GM12874 (cell line): ENCODE measurements around the gene COA3.

Experiments used
- TF ChIP-seq, protein P1 (sequence below): IDR thresholded peaks from 2 replicates; pipeline ENCODE4 v1.5.1; 2011; ENCODE audit warnings: low read depth, mild to moderate bottlenecking, control low read depth, low read length, moderate library complexity; ENCODE audit not compliant: insufficient read depth

COA3 gene

GRCh38 chr17:42814633-42815399, 16.3 kb upstream of the COA3 start:
- TF ChIP-seq, protein P1, sequence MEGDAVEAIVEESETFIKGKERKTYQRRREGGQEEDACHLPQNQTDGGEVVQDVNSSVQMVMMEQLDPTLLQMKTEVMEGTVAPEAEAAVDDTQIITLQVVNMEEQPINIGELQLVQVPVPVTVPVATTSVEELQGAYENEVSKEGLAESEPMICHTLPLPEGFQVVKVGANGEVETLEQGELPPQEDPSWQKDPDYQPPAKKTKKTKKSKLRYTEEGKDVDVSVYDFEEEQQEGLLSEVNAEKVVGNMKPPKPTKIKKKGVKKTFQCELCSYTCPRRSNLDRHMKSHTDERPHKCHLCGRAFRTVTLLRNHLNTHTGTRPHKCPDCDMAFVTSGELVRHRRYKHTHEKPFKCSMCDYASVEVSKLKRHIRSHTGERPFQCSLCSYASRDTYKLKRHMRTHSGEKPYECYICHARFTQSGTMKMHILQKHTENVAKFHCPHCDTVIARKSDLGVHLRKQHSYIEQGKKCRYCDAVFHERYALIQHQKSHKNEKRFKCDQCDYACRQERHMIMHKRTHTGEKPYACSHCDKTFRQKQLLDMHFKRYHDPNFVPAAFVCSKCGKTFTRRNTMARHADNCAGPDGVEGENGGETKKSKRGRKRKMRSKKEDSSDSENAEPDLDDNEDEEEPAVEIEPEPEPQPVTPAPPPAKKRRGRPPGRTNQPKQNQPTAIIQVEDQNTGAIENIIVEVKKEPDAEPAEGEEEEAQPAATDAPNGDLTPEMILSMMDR: no peak

DNA sequence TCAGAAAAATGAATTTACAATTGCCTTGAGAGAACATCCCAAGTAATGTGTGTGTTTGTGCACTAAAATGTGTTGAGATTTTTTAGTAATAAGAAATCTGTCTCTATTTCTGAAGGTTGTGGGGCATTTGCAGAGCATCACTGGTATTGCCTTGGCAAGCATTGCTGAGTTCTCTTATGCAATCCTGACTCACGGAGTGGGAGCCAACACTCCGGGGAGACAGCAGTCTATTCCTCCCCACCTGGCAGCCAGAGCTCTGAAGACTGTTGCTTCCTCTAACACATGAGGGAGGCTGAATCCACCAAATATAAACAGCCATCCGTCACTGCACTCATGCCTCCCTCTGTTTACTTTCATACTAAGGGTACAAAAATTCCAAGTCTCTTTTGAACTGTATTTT, 10.7 kb upstream of the COA3 start:
- TF ChIP-seq, protein P1: no peak

- TF ChIP-seq, protein P1: no peak
Observed at GRCh38 chr17:42806249-42806648, 7.7 kb upstream of the COA3 start.

- TF ChIP-seq, protein P1: no peak
Observed at GRCh38 chr17:42804918-42805367, 6.4 kb upstream of the COA3 start.

DNA sequence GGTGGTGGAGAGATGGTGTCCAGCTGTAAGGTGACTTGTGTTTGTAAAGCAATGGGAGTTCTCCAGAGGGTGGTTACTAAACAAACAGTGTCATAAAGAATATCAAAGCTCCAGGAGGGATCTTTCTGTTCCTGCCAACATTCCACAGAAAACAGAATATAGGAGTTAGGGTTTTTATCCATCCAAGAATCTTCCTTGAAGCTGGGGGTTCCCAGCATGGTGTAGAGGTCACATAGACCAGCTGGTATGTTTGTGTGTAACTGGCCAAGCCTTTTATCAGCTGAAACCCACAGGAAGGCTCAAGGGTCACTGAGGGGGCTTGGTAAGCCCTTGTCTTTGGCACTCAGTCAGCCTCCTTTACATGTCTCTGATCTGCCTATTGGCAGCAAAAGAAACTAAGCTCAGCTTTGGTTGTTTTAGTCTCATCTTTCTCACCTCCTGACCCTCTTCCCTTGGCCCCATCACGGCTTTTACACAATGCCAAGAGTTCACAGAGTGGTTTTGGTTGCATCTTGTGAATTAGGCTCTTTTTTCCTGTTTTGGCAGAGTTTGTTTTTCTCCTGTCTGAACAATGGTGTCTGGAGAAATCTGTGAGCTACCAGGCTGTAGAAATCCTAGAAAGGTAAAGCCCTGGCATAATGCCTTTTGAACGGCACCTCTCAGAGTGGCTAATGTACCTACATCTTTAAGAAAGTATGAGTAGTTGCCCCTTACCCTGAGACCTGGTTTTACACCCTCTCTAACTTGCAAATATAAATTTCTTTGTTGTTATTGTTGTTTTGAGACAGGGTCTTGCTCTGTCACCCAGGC, 4.8 kb upstream of the COA3 start:
- TF ChIP-seq, protein P1: no peak

GRCh38 chr17:42798011-42798382, 507 bp downstream of the COA3 start:
- TF ChIP-seq, protein P1: no peak
